ENCODE measurements around the gene CARD11. TPM values are rescaled to one million over a fixed set of nuclear protein-coding genes. Genes with fewer than 3 reads are reported as not detected.

Gene CARD11
- total RNA-seq, 4 donors from 2014 or later: 0.96 to 47.5 (median 6.6) TPM

DNA sequence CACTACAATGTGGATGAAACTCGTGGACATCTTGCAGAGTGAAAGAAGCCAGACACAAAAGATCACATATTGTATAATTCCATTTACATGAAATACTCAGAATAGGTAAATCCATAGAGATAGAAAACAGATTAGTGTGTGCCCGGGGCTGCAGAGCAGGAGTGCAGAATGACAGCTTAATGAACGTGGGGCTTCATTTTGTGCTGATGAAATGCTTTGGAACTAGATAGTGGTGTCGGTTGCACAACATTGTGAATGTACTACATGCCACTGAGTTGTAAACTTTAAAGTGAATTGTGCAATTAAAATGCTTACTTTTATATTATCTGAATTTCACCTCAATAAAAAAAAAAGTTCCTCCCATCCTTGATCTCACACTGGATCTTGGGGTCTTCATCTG, 31.8 kb upstream of the CARD11 start:
- Histone ChIP-seq H3K27ac (no peak overlapping the region), H3K4me3 (no peak overlapping the region), H3K9me3 (no peaks in the 10 kb centered on the region), H3K27me3 (no peaks in the 10 kb centered on the region), H3K36me3 (no peaks in the 10 kb centered on the region), H3K4me1 (no peaks in the 10 kb centered on the region)
- intact Hi-C loops (cut with DNase I; ENCODE audit: low total_unique reads): no loop called here
- DNase-seq: no peak
- in situ Hi-C loops (cut with MboI; ENCODE audit: low pct_ligation_motif_present in 1 of 4, low pct_unique_long_range_greater_than_20kb in 1 of 4, low sequenced_read_pairs in 3 of 4): no loop called here
- 75 to 77% methylated on average over 3 to 4 of the region's 4 CpGs for WGBS, 2 donors (ENCODE audit: low coverage in 1 of 2)
- TF ChIP-seq POLR2A (IDR thresholded peaks at IDR 0.05) (no peak), EP300 (IDR thresholded peaks at IDR 0.05; ENCODE audit: low read depth) (no peak), POLR2AphosphoS5 (IDR thresholded peaks at IDR 0.05) (no peak)
- TF ChIP-seq, protein P1, sequence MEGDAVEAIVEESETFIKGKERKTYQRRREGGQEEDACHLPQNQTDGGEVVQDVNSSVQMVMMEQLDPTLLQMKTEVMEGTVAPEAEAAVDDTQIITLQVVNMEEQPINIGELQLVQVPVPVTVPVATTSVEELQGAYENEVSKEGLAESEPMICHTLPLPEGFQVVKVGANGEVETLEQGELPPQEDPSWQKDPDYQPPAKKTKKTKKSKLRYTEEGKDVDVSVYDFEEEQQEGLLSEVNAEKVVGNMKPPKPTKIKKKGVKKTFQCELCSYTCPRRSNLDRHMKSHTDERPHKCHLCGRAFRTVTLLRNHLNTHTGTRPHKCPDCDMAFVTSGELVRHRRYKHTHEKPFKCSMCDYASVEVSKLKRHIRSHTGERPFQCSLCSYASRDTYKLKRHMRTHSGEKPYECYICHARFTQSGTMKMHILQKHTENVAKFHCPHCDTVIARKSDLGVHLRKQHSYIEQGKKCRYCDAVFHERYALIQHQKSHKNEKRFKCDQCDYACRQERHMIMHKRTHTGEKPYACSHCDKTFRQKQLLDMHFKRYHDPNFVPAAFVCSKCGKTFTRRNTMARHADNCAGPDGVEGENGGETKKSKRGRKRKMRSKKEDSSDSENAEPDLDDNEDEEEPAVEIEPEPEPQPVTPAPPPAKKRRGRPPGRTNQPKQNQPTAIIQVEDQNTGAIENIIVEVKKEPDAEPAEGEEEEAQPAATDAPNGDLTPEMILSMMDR (IDR thresholded peaks at IDR 0.05): no peak

DNA sequence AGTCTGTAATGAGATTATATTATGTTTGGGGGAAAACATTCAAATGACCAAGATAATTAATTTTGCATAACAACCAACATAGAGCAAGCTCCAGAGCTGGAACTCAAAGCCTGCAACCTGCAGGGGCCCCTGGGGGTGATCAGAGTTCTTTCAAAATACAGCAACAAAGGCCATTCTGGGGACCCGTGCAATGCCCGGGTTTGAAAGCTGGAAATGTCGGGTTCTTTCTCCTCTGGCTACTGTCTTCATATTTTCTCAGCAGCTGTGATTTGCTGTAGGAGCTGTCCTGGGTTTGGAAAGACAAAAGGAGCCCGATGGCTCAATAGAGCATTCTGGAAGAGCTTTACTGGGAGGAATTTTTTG, 30.8 kb upstream of the CARD11 start:
- Histone ChIP-seq H3K4me3 (no peak overlapping the region), H3K9me3 (no peaks in the 10 kb centered on the region), H3K27me3 (no peaks in the 10 kb centered on the region), H3K36me3 (no peaks in the 10 kb centered on the region), H3K4me1 (no peaks in the 10 kb centered on the region), H3K27ac (no peak overlapping the region)
- TF ChIP-seq EP300 (IDR thresholded peaks at IDR 0.05; ENCODE audit: low read depth) (no peak), POLR2A (IDR thresholded peaks at IDR 0.05) (no peak)
- 62% methylated on average over 4 of the region's 4 CpGs; no CpG with 5 or more reads in 1 of the 2 donors for WGBS, 2 donors (ENCODE audit: low coverage in 1 of 2)
- in situ Hi-C loops (cut with MboI; ENCODE audit: low pct_ligation_motif_present in 1 of 4, low pct_unique_long_range_greater_than_20kb in 1 of 4, low sequenced_read_pairs in 3 of 4) (no loop called here), intact Hi-C loops (cut with DNase I; ENCODE audit: low total_unique reads) (no loop called here)
- no peak for DNase-seq

DNA sequence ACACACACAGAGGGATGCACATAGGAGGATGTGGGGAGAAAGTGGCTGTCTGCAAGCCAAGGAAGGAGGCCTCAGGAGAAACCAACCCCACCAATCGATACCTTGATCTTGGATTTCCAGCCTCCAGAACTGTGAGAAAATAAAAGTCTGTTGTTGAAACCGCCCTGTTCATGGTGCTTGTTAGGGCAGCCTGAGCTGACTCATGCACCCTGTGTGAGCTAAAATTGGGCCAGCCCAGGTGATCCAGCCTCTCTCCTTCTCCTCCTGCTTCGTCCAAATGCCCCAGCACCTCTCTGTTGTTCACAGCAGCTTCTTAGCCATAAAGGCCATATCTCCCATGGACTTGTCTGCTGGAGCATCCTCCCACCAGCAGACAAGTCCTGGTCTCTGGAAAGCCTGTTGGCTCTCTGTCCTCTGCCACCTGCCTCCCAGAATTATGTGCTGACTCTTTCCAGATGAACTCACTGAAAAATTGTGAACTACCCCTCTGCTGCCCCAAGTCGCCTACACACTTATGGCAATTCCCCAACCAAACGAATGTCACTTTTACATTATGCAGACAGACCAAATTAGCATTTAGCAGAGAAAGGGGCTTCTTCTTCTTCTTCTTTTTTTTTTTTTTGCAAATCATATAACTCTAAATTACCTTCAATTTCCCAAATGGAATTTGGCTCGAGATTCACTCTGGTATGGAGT, 30.2 kb upstream of the CARD11 start:
- no peaks in the 10 kb centered on the region for H3K9me3 ChIP-seq
- in situ Hi-C loops (cut with MboI; ENCODE audit: low pct_ligation_motif_present in 1 of 4, low pct_unique_long_range_greater_than_20kb in 1 of 4, low sequenced_read_pairs in 3 of 4): no loop called here
- H3K27me3 ChIP-seq: no peaks in the 10 kb centered on the region
- H3K27ac ChIP-seq: no peak overlapping the region
- 65 to 82% methylated on average over 6 of the region's 6 CpGs for WGBS, 2 donors (ENCODE audit: low coverage in 1 of 2)
- H3K36me3 ChIP-seq: no peaks in the 10 kb centered on the region
- H3K4me3 ChIP-seq: no peak overlapping the region
- TF ChIP-seq POLR2A (IDR thresholded peaks at IDR 0.05): no peak
- no peak for TF ChIP-seq EP300 (IDR thresholded peaks at IDR 0.05; ENCODE audit: low read depth)
- TF ChIP-seq POLR2AphosphoS5 (IDR thresholded peaks at IDR 0.05): no peak
- TF ChIP-seq, protein P1 (IDR thresholded peaks at IDR 0.05): no peak
- intact Hi-C loops (cut with DNase I; ENCODE audit: low total_unique reads): no loop called here
- no peaks in the 10 kb centered on the region for H3K4me1 ChIP-seq
- no peak for DNase-seq

DNA sequence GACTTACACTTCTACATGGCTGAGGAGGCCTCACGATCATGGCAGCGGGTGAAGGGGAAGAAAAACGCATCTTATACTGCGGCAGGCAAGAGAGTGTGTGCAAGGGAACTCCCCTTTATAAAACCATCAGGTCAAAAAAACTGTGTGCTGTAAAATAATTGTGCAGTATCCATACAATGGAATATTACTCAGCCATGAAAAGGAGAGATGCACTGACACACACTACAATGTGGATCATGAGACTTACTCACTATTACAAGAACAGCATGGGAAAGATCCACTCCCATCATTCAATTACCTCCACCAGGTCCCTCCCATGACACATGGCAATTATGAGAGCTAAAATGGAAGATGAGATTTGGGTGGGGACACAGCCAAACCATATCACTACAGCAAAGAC, 27.2 kb upstream of the CARD11 start:
- DNase-seq: no peak
- TF ChIP-seq POLR2A (IDR thresholded peaks at IDR 0.05) (no peak), EP300 (IDR thresholded peaks at IDR 0.05; ENCODE audit: low read depth) (no peak), POLR2AphosphoS5 (IDR thresholded peaks at IDR 0.05) (no peak)
- TF ChIP-seq, protein P1 (IDR thresholded peaks at IDR 0.05): no peak
- in situ Hi-C loops (cut with MboI; ENCODE audit: low pct_ligation_motif_present in 1 of 4, low pct_unique_long_range_greater_than_20kb in 1 of 4, low sequenced_read_pairs in 3 of 4): no loop called here

More for the DNA sequence above, 27.2 kb upstream of the CARD11 start:
- intact Hi-C loops (cut with DNase I; ENCODE audit: low total_unique reads): no loop called here
- H3K4me3 ChIP-seq: no peak overlapping the region
- no peaks in the 10 kb centered on the region for H3K36me3 ChIP-seq
- no peaks in the 10 kb centered on the region for H3K9me3 ChIP-seq
- no peaks in the 10 kb centered on the region for H3K4me1 ChIP-seq
- 70% methylated on average over 4 of the region's 4 CpGs; no CpG with 5 or more reads in 1 of the 2 donors for WGBS, 2 donors (ENCODE audit: low coverage in 1 of 2)
- no peaks in the 10 kb centered on the region for H3K27me3 ChIP-seq
- H3K27ac ChIP-seq: no peak overlapping the region
